ENCODE results near the gene EIF4ENIF1.
"Not testable (repeated sequence)": the region's sequence is repeated elsewhere in the genome, so short reads cannot be mapped to it uniquely, and the experiment has no call there.

Gene EIF4ENIF1

GRCh38 chr22:31493355-31493754 lies 3.7 kb upstream of the EIF4ENIF1 start:
- not testable (repeated sequence) for DNase-seq

DNA sequence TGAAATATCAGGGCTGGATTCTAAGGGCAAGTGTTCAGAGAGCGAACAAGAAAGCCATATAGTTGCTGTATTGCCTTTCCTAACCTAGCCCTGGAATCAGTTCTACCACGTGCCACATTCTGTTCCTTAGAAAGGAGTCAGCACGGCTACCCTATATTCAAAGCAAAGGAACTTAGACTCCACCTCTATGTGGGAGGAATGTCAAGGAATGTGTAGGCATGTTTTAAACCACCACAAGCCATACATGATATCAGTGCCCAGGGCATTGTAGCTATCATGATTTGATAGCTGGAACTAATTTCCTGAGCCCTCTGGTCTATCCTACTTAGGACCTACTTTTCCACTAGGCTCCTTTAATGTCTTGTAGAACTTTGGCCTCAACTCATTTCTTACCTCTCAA lies 2.5 kb upstream of the EIF4ENIF1 start:
- DNase-seq = no peak

DNA sequence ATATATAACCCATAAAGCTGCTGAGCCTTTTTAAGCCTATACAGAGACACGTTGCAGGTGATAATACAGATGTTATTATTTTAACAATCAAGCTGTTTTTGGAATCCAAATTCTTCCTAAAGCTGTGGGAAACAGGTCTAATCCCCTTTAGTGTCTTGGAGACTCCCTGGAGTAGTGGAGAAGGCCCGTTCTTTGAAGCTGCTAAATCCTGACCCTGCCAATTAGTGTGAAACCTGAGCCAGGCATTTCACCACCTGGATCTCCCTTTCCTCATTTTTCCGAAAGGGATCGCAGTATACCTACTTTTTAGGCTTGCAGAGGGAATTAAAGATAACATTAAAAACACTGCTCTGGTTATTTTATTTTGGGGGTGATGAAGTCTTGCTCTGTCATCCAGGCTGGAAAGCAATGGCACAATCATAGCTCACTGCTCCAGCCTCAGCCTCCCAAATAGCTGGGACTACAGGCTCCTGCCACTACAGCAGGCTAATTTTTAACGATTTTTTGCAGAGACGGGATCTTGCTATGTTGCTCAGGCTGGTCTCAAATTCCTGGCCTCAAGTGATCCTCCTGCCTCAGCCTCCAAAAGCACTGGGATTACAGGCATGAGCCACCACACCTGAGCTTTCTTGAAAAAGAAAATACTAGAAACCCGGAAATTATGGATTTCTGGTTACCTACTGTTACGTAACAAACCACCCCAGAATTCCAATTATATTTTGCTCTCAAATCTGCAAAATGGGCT lies 1.7 kb upstream of the EIF4ENIF1 start:
- no peak for DNase-seq

DNA sequence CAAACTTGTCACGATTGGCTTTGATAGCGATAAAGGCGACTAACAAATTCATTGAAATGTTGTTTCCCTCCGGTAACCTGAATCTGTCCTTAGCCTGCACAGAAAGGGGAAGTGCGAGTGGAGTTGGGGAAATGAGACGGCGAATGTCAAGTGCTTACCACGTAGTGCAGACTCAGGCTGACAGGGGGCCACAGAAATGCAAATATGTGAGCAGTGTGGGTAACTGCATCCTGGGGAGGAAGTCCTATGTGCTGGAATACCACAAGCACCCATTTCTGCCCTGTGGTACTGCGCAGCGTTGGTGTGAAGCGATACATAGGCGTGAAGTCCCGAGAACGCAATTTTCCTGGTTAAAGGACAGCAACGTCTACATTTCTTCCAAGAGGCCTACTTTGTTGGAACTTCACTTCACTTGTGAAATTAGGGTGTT lies 869 bp upstream of the EIF4ENIF1 start:
- DNase-seq = no peak

DNA sequence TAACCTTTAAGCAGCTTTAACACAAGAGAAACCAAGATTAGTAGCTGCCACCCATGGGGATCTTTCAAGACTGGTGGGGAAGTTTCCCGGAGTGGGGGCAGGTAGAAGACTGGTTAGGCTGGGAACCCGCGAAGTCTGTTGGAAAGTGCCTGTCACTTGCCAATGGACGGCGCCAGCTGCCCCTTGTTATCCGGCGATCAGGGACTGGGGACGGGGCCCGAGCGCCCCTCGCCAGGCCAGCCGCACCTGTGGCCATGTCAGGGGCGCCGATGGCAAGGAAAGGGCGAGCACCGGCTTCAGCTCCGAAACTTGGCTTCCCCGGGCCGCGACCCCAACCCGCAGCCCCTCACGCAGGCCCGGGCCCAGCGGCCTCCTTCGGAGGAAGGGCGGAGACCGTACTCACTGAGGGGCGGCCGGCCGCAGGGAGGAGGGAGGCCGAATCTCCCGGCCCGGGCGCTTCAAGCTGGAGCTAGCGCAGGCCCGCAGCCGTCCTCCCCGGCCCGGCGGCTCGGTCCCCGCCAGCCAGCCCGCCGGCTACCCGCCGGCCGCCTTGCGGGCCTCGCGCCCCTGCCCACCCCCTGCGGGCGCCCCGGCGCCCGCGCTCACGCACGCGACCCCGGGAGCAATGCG lies 539 bp downstream of the EIF4ENIF1 start:
- no peak for DNase-seq

DNA sequence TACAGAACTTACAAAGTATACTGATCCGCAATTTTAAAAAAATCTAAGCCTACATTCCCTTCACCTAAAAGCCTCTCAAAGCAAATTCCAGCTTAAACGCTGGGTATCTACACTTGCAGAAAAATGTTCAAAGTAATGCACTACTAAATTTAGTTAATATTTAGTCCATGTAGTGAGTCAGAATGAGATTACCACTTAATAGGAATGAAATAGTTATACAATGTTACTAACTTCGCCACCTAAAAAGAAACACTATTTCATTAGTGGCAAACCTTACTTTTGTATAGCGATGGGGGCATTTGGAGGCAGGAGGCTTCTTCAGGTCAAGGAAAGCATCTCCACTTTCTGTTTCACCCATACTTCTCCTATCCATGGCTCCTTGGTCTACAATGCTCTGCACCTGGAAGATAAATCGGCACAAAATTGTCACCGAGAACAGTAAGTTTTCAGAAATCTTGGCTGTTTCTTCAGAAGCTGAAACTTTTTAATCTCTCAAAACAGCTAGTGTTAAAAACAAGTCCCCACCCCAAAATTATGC lies 1.2 kb downstream of the EIF4ENIF1 start:
- DNase-seq = no peak

DNA sequence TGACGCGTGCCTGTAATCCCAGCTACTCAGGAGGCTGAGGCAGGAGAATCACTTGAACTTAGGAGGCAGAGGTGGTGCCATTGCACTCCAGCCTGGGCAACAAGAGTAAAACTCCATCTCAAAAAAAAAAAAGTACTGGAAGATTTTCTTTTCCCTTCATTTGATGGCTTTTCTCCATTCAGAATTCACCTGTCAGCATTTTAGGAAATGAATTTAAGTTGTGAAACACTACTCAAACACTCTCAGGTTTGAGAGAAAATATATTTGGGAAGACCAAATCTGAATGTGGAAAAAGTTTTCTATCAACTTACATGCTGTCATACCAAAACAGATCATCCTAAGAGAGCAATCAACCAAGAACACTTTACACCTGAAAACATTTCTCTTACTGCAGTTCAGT lies 2.7 kb downstream of the EIF4ENIF1 start:
- DNase-seq = no peak

- DNase-seq = not testable (repeated sequence)
These were observed 3.3 kb downstream of the EIF4ENIF1 start for GRCh38 chr22:31486369-31486768.

- DNase-seq = not testable (repeated sequence)
These were observed 7.2 kb downstream of the EIF4ENIF1 start for GRCh38 chr22:31482470-31482869.

- no peak for DNase-seq
These were observed 8.5 kb downstream of the EIF4ENIF1 start for GRCh38 chr22:31481129-31481528.

GRCh38 chr22:31477329-31477728 lies 12.3 kb downstream of the EIF4ENIF1 start:
- DNase-seq = no peak

GRCh38 chr22:31475800-31476199 lies 13.8 kb downstream of the EIF4ENIF1 start:
- no peak for DNase-seq

GRCh38 chr22:31474743-31475142 lies 14.9 kb downstream of the EIF4ENIF1 start:
- no peak for DNase-seq

- DNase-seq = no peak
These were observed 24.3 kb downstream of the EIF4ENIF1 start for GRCh38 chr22:31465307-31465706.

DNA sequence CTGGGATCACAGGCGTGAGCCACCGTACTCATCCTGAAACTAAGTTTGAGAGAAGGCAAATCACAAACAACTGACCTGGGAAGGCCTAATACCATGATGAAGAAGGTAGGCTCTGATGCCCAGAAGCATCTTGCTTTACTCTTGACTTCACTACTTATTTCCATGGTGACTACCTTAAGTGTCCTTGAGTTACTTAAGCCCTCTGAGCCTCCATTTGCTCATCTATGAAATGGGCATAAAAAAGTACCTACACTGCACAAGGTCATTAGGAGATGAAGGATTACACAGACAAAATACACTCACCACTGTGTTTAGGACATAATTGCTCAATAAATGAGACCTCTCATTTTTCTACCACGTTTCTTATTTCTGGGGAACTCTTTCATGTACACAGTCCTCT lies 27.9 kb downstream of the EIF4ENIF1 start:
- no peak for DNase-seq

DNA sequence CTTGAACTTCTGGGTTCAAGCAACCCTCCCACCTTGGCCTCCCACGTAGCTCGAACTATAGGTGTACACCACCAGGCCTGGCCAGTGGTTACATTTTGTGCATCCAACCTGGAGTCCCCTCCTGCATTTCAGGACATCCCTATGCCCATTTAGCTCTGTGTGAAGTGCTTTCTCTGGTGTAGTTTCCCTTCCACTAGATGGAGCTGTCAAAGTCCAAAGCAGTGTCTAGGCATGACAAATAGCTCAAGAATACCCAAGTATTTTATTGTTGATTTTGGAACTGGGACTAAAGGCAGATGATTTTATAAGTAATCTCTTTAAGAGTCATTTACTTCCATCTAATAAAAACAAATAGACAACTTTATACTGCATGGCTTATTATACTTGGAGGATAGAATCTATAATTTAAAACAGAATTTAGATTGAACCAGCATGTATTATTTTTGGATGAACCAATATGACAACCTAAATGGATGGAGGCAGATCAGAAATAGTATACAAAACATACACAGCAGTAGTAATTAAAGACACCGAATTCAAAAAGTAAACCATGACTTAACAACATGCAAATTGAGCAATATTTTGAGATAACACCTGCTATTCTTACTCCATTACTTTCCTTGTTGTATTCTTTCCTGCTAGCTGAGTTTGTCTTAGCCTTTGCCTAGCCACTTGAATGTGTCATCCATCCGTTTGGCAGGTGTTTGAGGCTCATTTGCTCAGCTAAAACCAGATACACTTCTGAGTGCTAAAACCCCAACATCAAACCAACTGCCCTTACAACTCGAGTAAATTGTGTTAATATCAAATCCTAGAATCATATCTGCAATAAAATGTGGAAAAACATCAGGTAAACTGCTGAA lies 37.7 kb downstream of the EIF4ENIF1 start:
- no peak for DNase-seq

DNA sequence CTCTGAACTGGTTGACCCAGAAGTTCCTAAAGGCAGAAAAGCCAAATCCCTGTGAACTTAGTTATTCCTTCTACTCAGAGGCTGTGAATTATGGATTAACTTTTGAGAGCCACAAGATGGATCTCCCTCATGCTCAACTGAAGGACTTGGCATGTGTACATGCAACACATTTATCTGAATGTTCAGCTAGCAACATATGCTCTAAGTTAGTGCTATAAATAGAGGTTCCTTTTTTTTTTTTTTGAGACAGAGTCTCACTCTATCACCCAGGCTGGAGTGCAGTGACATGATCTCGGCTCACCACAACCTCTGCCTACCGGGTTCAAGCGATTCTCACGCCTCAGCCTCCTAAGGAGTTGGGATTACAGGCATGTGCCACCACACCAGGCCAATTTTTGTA lies 40.1 kb downstream of the EIF4ENIF1 start:
- DNase-seq = no peak

GRCh38 chr22:31448382-31448781 lies 41.3 kb downstream of the EIF4ENIF1 start:
- no peak for DNase-seq

GRCh38 chr22:31447337-31447736 lies 42.3 kb downstream of the EIF4ENIF1 start:
- DNase-seq = no peak

- no peak for DNase-seq
These were observed 42.9 kb downstream of the EIF4ENIF1 start for GRCh38 chr22:31446767-31447166.

- no peak for DNase-seq
These were observed 43.4 kb downstream of the EIF4ENIF1 start for GRCh38 chr22:31446208-31446607.

GRCh38 chr22:31445642-31446041 lies 44.0 kb downstream of the EIF4ENIF1 start:
- DNase-seq = no peak

- DNase-seq = no peak
These were observed 46.1 kb downstream of the EIF4ENIF1 start for GRCh38 chr22:31443516-31443915.

Data from DMS 273 treated with DMSO at 0.1 percent for 48 hours (cell line).